ENCODE measurements around the gene SPTBN1. TPM values are rescaled to one million over a fixed set of nuclear protein-coding genes. Genes with fewer than 3 reads are reported as not detected.
A peak's percentile ranks its signal among the peaks of the same experiment; 100 is the strongest.

SPTBN1 gene
- total and polyA plus RNA-seq, 2 of the 13 experiments (the other 11 are each of a cell fraction or from before 2014, with no cell fraction given): 123 to 299 TPM

- TF ChIP-seq AKNA (CRISPR knock-in tag; IDR thresholded peaks at IDR 0.05; ENCODE audit: borderline replicate concordance) (no peak), MBD4 (IDR thresholded peaks at IDR 0.05; ENCODE audit: borderline replicate concordance, low read length) (no peak), ZNF512B (CRISPR knock-in tag; IDR thresholded peaks at IDR 0.05; ENCODE audit: borderline replicate concordance) (no peak), HOXA3 (CRISPR knock-in tag; IDR thresholded peaks at IDR 0.05) (no peak), MED1 (CRISPR knock-in tag; IDR thresholded peaks at IDR 0.05) (no peak), ZNF704 (CRISPR knock-in tag; IDR thresholded peaks at IDR 0.05; ENCODE audit: borderline replicate concordance) (no peak), SAP130 (CRISPR knock-in tag; IDR thresholded peaks at IDR 0.05; ENCODE audit: low read depth) (peak; percentile 18; the same call in 1 of the 2 replicates), ZNF569 (CRISPR knock-in tag; IDR thresholded peaks at IDR 0.05; ENCODE audit: borderline replicate concordance) (no peak), ZSCAN5A (CRISPR knock-in tag; IDR thresholded peaks at IDR 0.05; ENCODE audit: borderline replicate concordance) (no peak), RBM22 (optimal IDR thresholded peaks at IDR 0.05; ENCODE audit: low read length) (peak; percentile 61), ZNF672 (CRISPR knock-in tag; IDR thresholded peaks at IDR 0.05) (no peak), PPARG (CRISPR knock-in tag; conservative IDR thresholded peaks at IDR 0.05) (no peak), KLF15 (CRISPR knock-in tag; IDR thresholded peaks at IDR 0.05; ENCODE audit: borderline replicate concordance) (no peak), HES4 (CRISPR knock-in tag; IDR thresholded peaks at IDR 0.05; ENCODE audit: borderline replicate concordance) (no peak), ZNF12 (CRISPR knock-in tag; IDR thresholded peaks at IDR 0.05) (no peak), MAFK (conservative IDR thresholded peaks at IDR 0.05 in 1 of 2, IDR thresholded peaks at IDR 0.05 in 1 of 2; ENCODE audit: low read length in 2 of 2) (peak; percentile 48 to 62), POGZ (CRISPR knock-in tag; IDR thresholded peaks at IDR 0.05) (0 out of 2 replicates have a peak, but pooled peaks have one; percentile 25), NAIF1 (CRISPR knock-in tag; IDR thresholded peaks at IDR 0.05; ENCODE audit: borderline replicate concordance) (no peak), ZNF317 (CRISPR knock-in tag; IDR thresholded peaks at IDR 0.05) (no peak), ZNF143 (CRISPR knock-in tag; IDR thresholded peaks at IDR 0.05) (no peak), ZNF180 (CRISPR knock-in tag; IDR thresholded peaks at IDR 0.05; ENCODE audit: borderline replicate concordance, low read depth) (no peak)
Observed at GRCh38 chr2:54613794-54614257, 157.7 kb downstream of the SPTBN1 start (continued).
